Keratinocyte (primary cell): ENCODE results near the gene TMEM37. TPM values are rescaled to one million over a fixed set of nuclear protein-coding genes. Genes with fewer than 3 reads are reported as not detected.

Experiments
- DNase-seq: peaks from one replicate; pipeline ENCODE4 v3.0.0-alpha.2; 2011; ENCODE audit warnings: low read depth, missing footprints, low spot score
- FAIRE-seq: peaks from 2 replicates; lab custom pipeline; 2011; peaks lifted over from hg19 to GRCh38; lab: Jason Lieb, UNC
- H2AFZ ChIP-seq: 2 replicates; pipeline ENCODE4 v1.6.0; 2012; ENCODE audit warnings: low read length, control low read depth, inconsistent platforms; ENCODE audit not compliant: control insufficient read depth
- H3K27ac ChIP-seq: 2 replicates; pipeline ENCODE4 v1.5.1; 2011; ENCODE audit warnings: low read length; ENCODE audit not compliant: control insufficient read depth, insufficient read depth
- H3K27me3 ChIP-seq: 3 replicates; pipeline ENCODE4 v1.6.0; 2011; ENCODE audit warnings: low read length; ENCODE audit not compliant: control insufficient read depth, insufficient read depth; ENCODE audit errors: extremely low read depth
- H3K36me3 ChIP-seq, 2 experiments: 2 replicates in 1 of 2; 3 replicates in 1 of 2; pipeline ENCODE4 v1.5.1; 2011; ENCODE audit warnings: low read length in 2 of 2, mild to moderate bottlenecking in 1 of 2; ENCODE audit not compliant: control insufficient read depth in 2 of 2, insufficient read depth in 2 of 2; ENCODE audit errors: extremely low read depth in 1 of 2
- H3K4me1 ChIP-seq: 3 replicates; pipeline ENCODE4 v1.5.1; 2011; ENCODE audit warnings: low read length; ENCODE audit not compliant: control insufficient read depth, insufficient read depth; ENCODE audit errors: extremely low read depth
- H3K4me2 ChIP-seq: 3 replicates; pipeline ENCODE4 v1.6.0; 2011; ENCODE audit warnings: low read depth, low read length; ENCODE audit not compliant: control insufficient read depth, insufficient read depth; ENCODE audit errors: extremely low read depth
- H3K4me3 ChIP-seq, 3 experiments: fragments of 200-600 bp in 1 of 3; sonication (generic) in 1 of 3; 2 replicates in 2 of 3; 3 replicates in 1 of 3; pipeline ENCODE4 v1.5.1; 2011 to 2016; ENCODE audit warnings: low read length in 3 of 3, mild to moderate bottlenecking in 3 of 3, control low read depth in 2 of 3, inconsistent platforms in 1 of 3, low read depth in 1 of 3, mixed read lengths in 1 of 3, mixed run types in 1 of 3, moderate library complexity in 1 of 3; ENCODE audit not compliant: control insufficient read depth in 2 of 3, insufficient read depth in 2 of 3; ENCODE audit errors: extremely low read depth in 1 of 3
- H3K79me2 ChIP-seq: 2 replicates; pipeline ENCODE4 v1.6.0; 2012; ENCODE audit warnings: low read length; ENCODE audit not compliant: control insufficient read depth, insufficient read depth
- H3K9ac ChIP-seq: 3 replicates; pipeline ENCODE4 v1.6.0; 2011; ENCODE audit warnings: low read length; ENCODE audit not compliant: control insufficient read depth, insufficient read depth; ENCODE audit errors: extremely low read depth
- H3K9me1 ChIP-seq: 3 replicates; pipeline ENCODE4 v1.6.0; 2011; ENCODE audit warnings: low read length; ENCODE audit not compliant: control insufficient read depth, insufficient read depth; ENCODE audit errors: extremely low read depth
- H3K9me3 ChIP-seq: 2 replicates; pipeline ENCODE4 v1.5.1; 2012; ENCODE audit warnings: low read depth, low read length; ENCODE audit not compliant: control insufficient read depth
- H4K20me1 ChIP-seq: 3 replicates; pipeline ENCODE4 v1.6.0; 2011; ENCODE audit warnings: low read length; ENCODE audit not compliant: control insufficient read depth, insufficient read depth; ENCODE audit errors: extremely low read depth
- EZH2 ChIP-seq: IDR thresholded peaks from one replicate; pipeline ENCODE4 v1.6.1; 2012; ENCODE audit warnings: inconsistent platforms, mild to moderate bottlenecking, low read length, moderate library complexity
- dilution Hi-C: fragments of 300-500 bp; cut with MboI; formaldehyde crosslinking; loops from one replicate; pipeline ENCODE4 v1.7.0; 2020; ENCODE audit warnings: low sequenced_read_pairs; ENCODE audit not compliant: extremely low pct_ligation_motif_present
- polyA plus RNA-seq, 5 experiments: library from polyadenylated mRNA; depleted of rRNA in 3 of 5; stranded (reverse) in 3 of 5; stranded (forward) in 1 of 5; unstranded in 1 of 5; fragments of >200 nt; gene quantifications; 1 replicate in 1 of 5; 2 replicates in 3 of 5; 3 replicates in 1 of 5; pipeline versions ENCODE4 v1.2.1 to v1.2.3, GENCODE V29; 2011 to 2012; ENCODE audit warnings: missing spikeins in 2 of 5, low read depth in 1 of 5, low replicate concordance in 1 of 5
- TF ChIP-seq, protein P1 (sequence below), 3 experiments: IDR thresholded peaks in 1 of 3; conservative IDR thresholded peaks in 1 of 3; optimal IDR thresholded peaks in 1 of 3; 2 replicates in 2 of 3; 3 replicates in 1 of 3; pipeline versions ENCODE3 to v1.5.1; 2011; ENCODE audit warnings: low read length in 3 of 3, mild to moderate bottlenecking in 3 of 3, moderate library complexity in 2 of 3, control low read depth in 1 of 3, inconsistent platforms in 1 of 3; ENCODE audit not compliant: insufficient read depth in 2 of 3; ENCODE audit errors: extremely low read depth in 1 of 3

The TMEM37 gene
- polyA plus RNA-seq, 1 donor (not counting 4 experiments of a cell fraction or from before 2014, with no cell fraction given): 0.18 TPM

DNA sequence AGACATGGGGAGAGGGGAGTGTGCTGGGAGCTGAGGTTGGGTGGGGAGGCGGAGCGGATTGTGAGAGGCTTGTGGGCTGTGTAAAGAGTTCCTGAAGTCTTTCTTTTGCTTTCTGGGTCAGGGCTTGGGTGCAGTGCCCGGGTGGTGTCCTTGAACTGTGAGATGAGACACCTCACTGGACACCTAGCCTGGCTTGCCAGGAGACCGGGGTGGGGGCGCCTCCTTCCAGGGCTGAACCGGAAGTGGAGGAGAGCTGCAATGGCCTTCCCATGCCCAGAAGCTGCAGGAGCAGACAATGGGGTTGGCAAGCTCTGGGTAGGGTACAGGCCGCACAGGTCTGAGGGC lies 4.3 kb downstream of the TMEM37 start:
- DNase-seq (no peak), FAIRE-seq (no peak)
- Histone ChIP-seq H3K36me3 (no peaks in the 10 kb centered on the region), H3K9ac (no peak overlapping the region), H3K4me2 (no peak overlapping the region), H3K4me1 (peaks cover 14% of the 10 kb centered on the region), H4K20me1 (no peaks in the 10 kb centered on the region), H3K27ac (no peak overlapping the region), H3K9me1 (no peaks in the 10 kb centered on the region), H3K4me3 (no peak overlapping the region), H2AFZ (no peak overlapping the region), H3K9me3 (no peaks in the 10 kb centered on the region), H3K79me2 (no peaks in the 10 kb centered on the region), H3K27me3 (peaks cover 15% of the 10 kb centered on the region)
- TF ChIP-seq, protein P1, sequence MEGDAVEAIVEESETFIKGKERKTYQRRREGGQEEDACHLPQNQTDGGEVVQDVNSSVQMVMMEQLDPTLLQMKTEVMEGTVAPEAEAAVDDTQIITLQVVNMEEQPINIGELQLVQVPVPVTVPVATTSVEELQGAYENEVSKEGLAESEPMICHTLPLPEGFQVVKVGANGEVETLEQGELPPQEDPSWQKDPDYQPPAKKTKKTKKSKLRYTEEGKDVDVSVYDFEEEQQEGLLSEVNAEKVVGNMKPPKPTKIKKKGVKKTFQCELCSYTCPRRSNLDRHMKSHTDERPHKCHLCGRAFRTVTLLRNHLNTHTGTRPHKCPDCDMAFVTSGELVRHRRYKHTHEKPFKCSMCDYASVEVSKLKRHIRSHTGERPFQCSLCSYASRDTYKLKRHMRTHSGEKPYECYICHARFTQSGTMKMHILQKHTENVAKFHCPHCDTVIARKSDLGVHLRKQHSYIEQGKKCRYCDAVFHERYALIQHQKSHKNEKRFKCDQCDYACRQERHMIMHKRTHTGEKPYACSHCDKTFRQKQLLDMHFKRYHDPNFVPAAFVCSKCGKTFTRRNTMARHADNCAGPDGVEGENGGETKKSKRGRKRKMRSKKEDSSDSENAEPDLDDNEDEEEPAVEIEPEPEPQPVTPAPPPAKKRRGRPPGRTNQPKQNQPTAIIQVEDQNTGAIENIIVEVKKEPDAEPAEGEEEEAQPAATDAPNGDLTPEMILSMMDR (optimal IDR thresholded peaks at IDR 0.05 in 1 of 3, IDR thresholded peaks at IDR 0.05 in 1 of 3, conservative IDR thresholded peaks at IDR 0.05 in 1 of 3; ENCODE audit: extremely low read depth in 1 of 3, insufficient read depth in 2 of 3, low read length in 3 of 3): no peak
- TF ChIP-seq EZH2: no peak
- dilution Hi-C loops: no loop called here

DNA sequence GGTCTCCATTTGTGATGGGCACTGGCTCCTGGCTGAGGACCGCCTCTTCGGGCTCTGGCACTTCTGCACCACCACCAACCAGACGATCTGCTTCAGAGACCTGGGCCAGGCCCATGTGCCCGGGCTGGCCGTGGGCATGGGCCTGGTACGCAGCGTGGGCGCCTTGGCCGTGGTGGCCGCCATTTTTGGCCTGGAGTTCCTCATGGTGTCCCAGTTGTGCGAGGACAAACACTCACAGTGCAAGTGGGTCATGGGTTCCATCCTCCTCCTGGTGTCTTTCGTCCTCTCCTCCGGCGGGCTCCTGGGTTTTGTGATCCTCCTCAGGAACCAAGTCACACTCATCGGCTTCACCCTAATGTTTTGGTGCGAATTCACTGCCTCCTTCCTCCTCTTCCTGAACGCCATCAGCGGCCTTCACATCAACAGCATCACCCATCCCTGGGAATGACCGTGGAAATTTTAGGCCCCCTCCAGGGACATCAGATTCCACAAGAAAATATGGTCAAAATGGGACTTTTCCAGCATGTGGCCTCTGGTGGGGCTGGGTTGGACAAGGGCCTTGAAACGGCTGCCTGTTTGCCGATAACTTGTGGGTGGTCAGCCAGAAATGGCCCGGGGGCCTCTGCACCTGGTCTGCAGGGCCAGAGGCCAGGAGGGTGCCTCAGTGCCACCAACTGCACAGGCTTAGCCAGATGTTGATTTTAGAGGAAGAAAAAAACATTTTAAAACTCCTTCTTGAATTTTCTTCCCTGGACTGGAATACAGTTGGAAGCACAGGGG lies 5.5 kb downstream of the TMEM37 start:
- no peak overlapping the region for H3K9ac ChIP-seq
- H3K4me1 ChIP-seq: peaks cover 7% of the 10 kb centered on the region
- TF ChIP-seq, protein P1 (optimal IDR thresholded peaks at IDR 0.05 in 1 of 3, IDR thresholded peaks at IDR 0.05 in 1 of 3, conservative IDR thresholded peaks at IDR 0.05 in 1 of 3; ENCODE audit: extremely low read depth in 1 of 3, insufficient read depth in 2 of 3, low read length in 3 of 3): no peak
- no peak for TF ChIP-seq EZH2
- dilution Hi-C loops: no loop called here
- no peak overlapping the region for H2AFZ ChIP-seq
- DNase-seq (no peak), FAIRE-seq (no peak)
- no peak overlapping the region for H3K27ac ChIP-seq
- no peak overlapping the region for H3K4me2 ChIP-seq
- peaks cover 12% of the 10 kb centered on the region for H3K27me3 ChIP-seq
- no peak overlapping the region for H3K4me3 ChIP-seq
- H3K9me1 ChIP-seq: no peaks in the 10 kb centered on the region
- no peaks in the 10 kb centered on the region for H3K79me2 ChIP-seq
- H4K20me1 ChIP-seq: no peaks in the 10 kb centered on the region
- H3K36me3 ChIP-seq: no peaks in the 10 kb centered on the region
- no peaks in the 10 kb centered on the region for H3K9me3 ChIP-seq
